WTC11 (cell line): ENCODE measurements around the gene ELOA2.
"Not testable (repeated sequence)": the region's sequence is repeated elsewhere in the genome, so short reads cannot be mapped to it uniquely, and the experiment has no call there.

Experiments used
- CREM ChIP-seq: sonication (generic); formaldehyde crosslinking; IDR thresholded peaks from 2 replicates; pipeline ENCODE4 v1.8.1; 2022; ENCODE audit warnings: mild to moderate bottlenecking, missing genetic modification reagents, moderate library complexity
- CTCF ChIP-seq: fragments of 200-600 bp; IDR thresholded peaks from 2 replicates; pipeline ENCODE4 v1.8.0; 2022; ENCODE audit warnings: antibody characterized with exemption
- ELF4 ChIP-seq: sonication (generic); formaldehyde crosslinking; IDR thresholded peaks from 2 replicates; pipeline ENCODE4 v1.8.1; 2022; ENCODE audit warnings: low read depth, mild to moderate bottlenecking, moderate library complexity, missing genetic modification reagents
- EMX1 ChIP-seq: fragments of 250-450 bp; sonication (Bioruptor Pico); IDR thresholded peaks from 2 replicates; pipeline ENCODE4 v1.8.0; 2021; ENCODE audit warnings: mild to moderate bottlenecking
- FOXJ3 ChIP-seq: sonication (generic); formaldehyde crosslinking; IDR thresholded peaks from 2 replicates; pipeline ENCODE4 v1.9.0; 2021; ENCODE audit warnings: missing genetic modification reagents, mild to moderate bottlenecking, borderline replicate concordance
- MAX ChIP-seq: sonication (generic); formaldehyde crosslinking; IDR thresholded peaks from 2 replicates; pipeline ENCODE4 v1.8.0; 2022; ENCODE audit warnings: mild to moderate bottlenecking, missing genetic modification reagents
- MYBL2 ChIP-seq: sonication (generic); formaldehyde crosslinking; IDR thresholded peaks from 2 replicates; pipeline ENCODE4 v1.8.1; 2023; ENCODE audit warnings: mild to moderate bottlenecking, moderate library complexity, missing genetic modification reagents
- NFE2L1 ChIP-seq: sonication (generic); formaldehyde crosslinking; IDR thresholded peaks from 2 replicates; pipeline ENCODE4 v1.8.1; 2023; ENCODE audit warnings: missing genetic modification reagents
- NR2C2 ChIP-seq: sonication (generic); formaldehyde crosslinking; IDR thresholded peaks from 2 replicates; pipeline ENCODE4 v1.8.0; 2022; ENCODE audit warnings: mild to moderate bottlenecking, missing genetic modification reagents
- SMAD4 ChIP-seq: sonication (generic); formaldehyde crosslinking; IDR thresholded peaks from 2 replicates; pipeline ENCODE4 v1.8.0; 2022; ENCODE audit warnings: mild to moderate bottlenecking, missing genetic modification reagents
- SP1 ChIP-seq: sonication (generic); formaldehyde crosslinking; conservative IDR thresholded peaks from 2 replicates; pipeline ENCODE4 v1.8.1; 2022; ENCODE audit warnings: missing genetic modification reagents
- ZNF121 ChIP-seq: sonication (generic); formaldehyde crosslinking; IDR thresholded peaks from 2 replicates; pipeline ENCODE4 v1.8.0; 2023; ENCODE audit warnings: missing genetic modification reagents
- ZNF317 ChIP-seq: sonication (generic); formaldehyde crosslinking; IDR thresholded peaks from 2 replicates; pipeline ENCODE4 v1.8.1; 2023; ENCODE audit warnings: low read depth, mild to moderate bottlenecking, moderate library complexity, missing genetic modification reagents, borderline replicate concordance

GRCh38 chr18:47022821-47023220, 12.6 kb downstream of the ELOA2 start:
- not testable (repeated sequence) for TF ChIP-seq SMAD4 (CRISPR knock-in tag); NFE2L1 (CRISPR knock-in tag); MYBL2 (CRISPR knock-in tag); CTCF; MAX; ZNF317 (CRISPR knock-in tag); CREM (CRISPR knock-in tag); ELF4 (CRISPR knock-in tag); EMX1; FOXJ3 (CRISPR knock-in tag); SP1 (CRISPR knock-in tag); NR2C2 (CRISPR knock-in tag); ZNF121 (CRISPR knock-in tag)
